Measurements from ENCODE around the gene DENND6B.

DENND6B gene

GRCh38 chr22:50304528-50305392 lies 22.1 kb downstream of the DENND6B start:
- DNase-seq, result no peak
- ATAC-seq, result no peak

DNA sequence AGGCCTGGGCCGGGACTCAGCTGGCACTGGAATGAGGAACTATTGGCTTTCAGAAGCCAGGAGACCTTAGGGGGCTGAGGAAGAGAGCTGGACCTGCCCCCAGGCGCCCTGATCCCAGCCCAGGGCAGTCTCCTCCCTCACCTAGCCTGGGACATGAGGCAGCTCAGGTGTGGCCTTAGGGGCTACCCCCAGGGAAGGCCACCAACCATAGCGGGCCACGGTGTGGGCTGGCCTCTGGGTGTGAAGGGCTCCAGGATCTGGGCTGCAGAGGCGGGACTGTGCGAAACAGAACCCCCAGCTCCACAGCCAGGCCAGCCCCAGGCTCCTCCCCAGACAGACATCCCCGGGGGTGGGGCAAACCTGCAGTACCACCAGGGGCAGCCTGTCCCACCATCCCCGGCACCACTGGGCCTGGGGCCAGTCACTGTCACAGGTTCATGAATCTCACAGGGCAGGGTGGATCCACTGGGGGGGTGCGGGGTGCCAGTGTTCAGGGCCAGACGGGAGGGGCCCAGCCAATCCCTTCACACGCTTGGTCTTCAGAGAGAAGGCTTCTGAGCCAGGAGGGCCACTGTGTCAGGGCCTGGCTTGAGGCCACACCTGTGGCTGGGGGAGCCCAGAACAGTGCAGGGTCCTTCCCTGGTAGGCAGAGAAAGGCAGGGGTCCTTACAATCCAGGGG lies 22.8 kb downstream of the DENND6B start:
- DNase-seq, result no peak
- no peak for ATAC-seq

GRCh38 chr22:50303515-50303847 lies 23.3 kb downstream of the DENND6B start:
- ATAC-seq, result no peak
- no peak for DNase-seq

DNA sequence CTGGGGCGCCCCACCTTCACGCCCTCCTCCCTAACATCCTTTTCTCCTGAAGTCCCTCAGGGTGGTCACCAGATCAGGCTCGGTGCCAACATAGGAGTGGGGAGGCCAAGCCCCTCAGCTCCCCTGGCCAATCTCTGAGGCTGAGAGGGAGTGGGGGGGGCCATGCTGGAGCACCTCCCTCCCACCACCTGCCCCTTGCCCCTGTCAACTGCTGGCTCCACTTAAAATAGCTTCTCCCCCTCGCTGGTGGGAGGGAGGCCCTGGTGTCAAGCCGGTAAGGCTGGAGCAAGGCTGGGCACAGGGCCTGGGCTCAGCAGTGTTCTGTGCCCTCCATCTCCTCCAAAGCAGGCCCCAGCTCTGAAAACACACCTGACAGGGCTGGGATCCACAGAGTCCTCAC lies 24.2 kb downstream of the DENND6B start:
- ATAC-seq (no peak), DNase-seq (no peak)

- ATAC-seq (no peak), DNase-seq (no peak)
Measured at GRCh38 chr22:50302041-50302541, 24.7 kb downstream of the DENND6B start.

GRCh38 chr22:50301581-50301991 lies 25.2 kb downstream of the DENND6B start:
- no peak for ATAC-seq
- no peak for DNase-seq

DNA sequence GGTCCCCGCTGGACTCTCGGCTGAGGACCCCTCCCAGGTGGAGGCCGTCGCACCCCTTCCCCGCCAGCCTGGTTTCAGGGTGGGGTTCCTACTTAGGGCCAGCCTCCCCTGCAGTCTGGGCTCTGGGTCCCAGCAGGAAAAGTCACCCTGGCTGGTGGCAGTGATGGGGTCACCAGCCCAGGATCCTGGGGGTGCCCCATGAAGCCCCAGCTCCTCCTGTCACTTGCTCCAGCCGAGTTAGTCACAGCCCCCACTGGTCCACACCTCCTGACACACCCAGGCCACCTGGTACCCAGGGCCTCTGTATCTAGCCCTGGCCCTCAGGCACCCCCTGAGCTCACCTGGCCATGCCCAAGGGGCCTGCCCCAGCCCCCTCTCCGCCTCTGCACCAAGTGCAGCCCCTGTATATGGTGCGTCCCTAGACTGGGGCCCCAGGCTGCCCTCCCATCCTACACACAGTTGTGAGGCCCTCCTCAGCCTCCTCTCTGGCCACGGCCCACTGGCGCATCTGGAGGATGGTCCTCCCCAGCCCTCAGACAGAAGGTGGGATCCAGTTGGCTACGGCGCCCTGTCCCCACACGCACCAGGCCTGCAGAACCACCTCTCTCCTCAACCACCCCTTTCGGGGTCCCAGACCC lies 26.1 kb downstream of the DENND6B start:
- ATAC-seq, result no peak
- DNase-seq, result no peak

DNA sequence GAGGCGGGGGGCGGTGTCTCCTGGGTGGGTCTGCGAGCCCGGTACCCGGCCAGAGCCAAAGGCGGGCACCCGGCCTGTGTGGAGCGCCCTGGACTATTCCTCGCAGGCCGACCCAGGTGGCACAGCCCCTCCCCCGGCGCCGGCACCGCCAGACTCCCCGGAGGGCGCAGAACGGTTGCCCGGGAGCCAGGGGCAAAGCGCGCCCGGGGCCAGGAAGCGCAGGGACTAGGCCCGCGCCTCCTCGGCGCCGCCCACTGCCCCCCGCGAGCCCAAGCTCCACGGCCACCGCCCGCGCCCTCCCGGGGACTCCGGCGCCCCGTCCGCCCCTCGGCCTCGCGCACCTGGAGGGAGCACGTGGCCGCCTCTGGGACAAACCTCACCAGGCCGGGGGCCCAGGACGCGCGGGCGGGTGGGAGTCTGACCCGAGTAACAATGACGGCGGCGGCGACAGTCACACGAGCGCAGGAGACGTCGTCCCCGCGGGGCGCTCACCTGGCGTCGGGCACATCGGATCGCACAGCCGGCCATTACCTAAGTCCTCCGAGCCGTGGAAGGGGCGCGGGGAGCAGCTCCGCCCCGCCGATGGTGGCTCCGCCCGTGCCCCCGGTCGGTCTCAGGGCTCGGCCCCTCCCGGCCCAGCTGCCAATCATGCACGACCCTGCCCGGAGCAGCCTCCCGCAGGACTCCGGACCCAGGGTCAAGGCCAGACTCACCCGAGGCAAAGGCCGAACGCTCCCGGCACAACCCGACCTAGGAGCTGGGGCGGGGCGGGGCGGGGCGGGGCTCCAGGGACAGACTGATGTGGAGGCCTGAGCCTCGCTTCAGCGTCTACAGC lies 26.8 kb downstream of the DENND6B start:
- no peak for DNase-seq
- no peak for ATAC-seq

- no peak for ATAC-seq
Measured at GRCh38 chr22:50298937-50299784, 27.7 kb downstream of the DENND6B start.

GRCh38 chr22:50298266-50298637 lies 28.6 kb downstream of the DENND6B start:
- ATAC-seq, result no peak
- DNase-seq, result no peak

More at GRCh38 chr22:50298937-50299784, 27.7 kb downstream of the DENND6B start:
- DNase-seq, result no peak

GRCh38 chr22:50297510-50298265 lies 29.1 kb downstream of the DENND6B start:
- DNase-seq, result no peak

DNA sequence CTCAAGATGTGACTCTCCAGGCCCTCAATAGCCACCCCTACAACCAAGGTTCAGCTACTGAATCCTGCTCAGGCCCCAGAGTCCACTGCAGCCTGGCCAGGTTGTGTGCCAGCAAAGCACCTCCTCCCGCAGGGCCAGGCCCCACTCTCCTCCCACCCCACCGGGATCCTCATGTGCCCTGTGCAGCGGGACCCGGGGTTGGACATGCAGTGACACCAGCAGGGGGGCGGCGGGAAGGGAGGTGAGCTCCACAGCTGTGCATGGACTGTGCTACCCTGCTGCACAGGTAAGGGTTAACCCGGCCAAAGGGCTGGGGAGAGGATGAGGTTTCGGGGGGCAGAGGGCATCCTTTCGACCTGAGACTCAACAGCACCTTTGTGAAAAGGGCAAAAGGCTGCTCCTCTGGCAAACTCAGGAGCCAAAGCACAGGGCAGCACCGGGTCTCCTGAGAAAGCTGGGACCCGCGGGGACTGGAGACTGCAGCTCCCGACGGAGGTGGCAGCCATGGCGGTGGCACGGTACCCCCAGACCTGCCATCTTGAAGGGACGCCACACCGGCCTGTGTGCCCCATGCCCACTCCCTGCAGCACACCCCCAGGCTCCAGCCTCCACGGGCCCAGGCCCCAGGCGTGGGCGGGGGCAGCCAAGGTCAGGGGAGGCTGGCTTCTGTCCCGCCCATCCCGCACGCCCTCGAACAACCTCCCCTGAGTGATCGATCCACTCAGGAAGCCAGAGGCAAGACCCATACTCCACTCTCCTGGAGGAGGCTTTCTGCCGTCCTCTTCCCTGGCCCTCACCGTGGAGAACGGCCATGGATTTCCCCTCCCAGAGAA lies 29.9 kb downstream of the DENND6B start:
- DNase-seq (no peak), ATAC-seq (no peak)

More at GRCh38 chr22:50297510-50298265, 29.1 kb downstream of the DENND6B start:
- ATAC-seq, result no peak

- no peak for DNase-seq
- no peak for ATAC-seq
Measured at GRCh38 chr22:50294319-50294656, 32.5 kb downstream of the DENND6B start.

DNA sequence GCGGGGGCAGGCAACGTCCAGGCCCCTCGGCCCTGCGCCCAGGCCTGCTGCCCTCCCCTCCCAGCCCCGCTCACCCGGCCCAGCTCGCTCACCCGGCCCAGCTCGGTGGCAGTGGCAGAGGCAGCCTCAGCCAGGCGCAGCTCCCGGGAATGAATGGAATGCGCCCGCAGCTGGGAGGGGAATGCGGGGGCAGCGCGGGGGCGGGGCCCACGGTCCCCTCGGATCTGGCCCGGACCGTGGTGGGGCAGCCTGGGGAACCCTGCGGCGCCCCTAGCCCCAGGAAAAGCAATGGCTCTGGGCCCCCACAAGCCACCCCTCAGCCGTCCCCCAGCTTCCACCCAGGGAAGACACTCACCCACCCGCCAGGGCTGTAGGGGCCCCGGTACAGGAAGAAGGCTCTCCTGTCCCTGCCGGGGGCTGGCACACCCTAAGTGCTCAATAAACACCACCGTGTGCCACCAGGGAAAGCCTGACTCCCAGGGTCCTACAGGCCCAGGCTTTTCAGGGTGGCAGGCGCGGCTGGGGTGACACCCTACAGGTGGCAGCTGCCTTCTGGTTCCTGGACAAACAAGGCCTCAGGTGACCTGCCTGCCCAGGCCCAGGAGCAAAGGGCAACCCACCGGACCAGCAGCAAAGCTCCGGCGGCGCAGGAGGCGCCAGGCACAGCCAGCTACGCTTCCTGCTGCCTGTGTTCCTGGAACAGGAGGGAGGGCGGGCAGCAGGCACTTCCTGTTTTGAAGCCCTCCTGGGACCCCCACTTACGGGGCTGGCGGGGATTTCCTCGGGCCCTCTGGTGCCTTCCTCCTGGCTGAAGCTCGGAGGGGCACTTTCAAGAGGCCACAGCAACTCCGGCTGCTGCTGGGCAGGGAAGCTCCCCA lies 33.1 kb downstream of the DENND6B start:
- DNase-seq (peak; percentile 44), ATAC-seq (peak; percentile 22)

DNA sequence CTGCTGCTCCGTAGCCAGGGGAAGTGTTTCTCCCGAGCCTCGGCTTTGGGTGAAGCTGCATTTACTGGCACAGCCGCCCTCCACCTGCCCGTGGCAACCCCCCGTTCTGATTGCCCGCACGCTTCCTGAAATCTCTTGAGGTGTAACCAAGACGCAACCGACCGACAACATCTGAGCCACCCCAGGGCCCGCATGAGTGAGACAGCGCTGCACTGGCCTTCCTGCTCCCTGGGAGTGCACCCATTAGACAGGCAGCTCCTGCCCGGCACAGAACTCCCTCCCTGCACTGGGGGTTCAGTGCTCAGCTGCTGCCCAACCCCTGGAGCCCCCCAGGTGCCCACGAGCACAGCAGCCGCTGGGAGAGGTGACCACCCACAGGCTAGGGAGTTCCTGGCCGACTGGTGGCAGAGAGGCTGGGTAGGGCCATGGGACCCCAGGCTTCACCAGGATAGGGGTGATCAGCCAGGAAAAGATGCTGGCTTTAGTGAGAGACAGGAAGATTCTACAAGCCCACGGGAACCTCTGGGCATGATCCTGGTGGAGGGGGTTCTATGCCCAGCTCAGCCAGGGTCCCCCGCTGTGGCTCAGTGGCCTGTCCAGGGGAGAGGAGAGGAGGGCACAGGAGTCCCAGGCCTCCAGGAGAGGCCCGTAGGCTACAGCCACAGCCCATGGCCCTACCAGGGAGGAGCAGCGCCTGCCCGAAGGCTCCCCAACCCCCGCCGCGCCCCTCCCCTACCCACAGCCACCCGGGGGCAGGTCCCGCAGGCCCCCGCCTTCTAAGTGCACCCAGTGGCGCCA lies 34.0 kb downstream of the DENND6B start:
- DNase-seq, result peak; percentile 49

GRCh38 chr22:50289942-50290630 lies 36.7 kb downstream of the DENND6B start:
- ATAC-seq, result no peak

More for the DNA sequence above, 34.0 kb downstream of the DENND6B start:
- ATAC-seq, result peak; percentile 53

More at GRCh38 chr22:50289942-50290630, 36.7 kb downstream of the DENND6B start:
- DNase-seq, result no peak

Data from stimulated activated naive CD8-positive, alpha-beta T cell treated with anti-CD3 and anti-CD28 coated beads, Interleukin-15, Interleukin-2, amounts not matched to agents 100 U/mL and 50 U/mL, for 24 hours (primary cell).